ENCODE results near the gene DNAH3.
"Not testable (repeated sequence)": the region's sequence is repeated elsewhere in the genome, so short reads cannot be mapped to it uniquely, and the experiment has no call there.

DNAH3 gene

DNA sequence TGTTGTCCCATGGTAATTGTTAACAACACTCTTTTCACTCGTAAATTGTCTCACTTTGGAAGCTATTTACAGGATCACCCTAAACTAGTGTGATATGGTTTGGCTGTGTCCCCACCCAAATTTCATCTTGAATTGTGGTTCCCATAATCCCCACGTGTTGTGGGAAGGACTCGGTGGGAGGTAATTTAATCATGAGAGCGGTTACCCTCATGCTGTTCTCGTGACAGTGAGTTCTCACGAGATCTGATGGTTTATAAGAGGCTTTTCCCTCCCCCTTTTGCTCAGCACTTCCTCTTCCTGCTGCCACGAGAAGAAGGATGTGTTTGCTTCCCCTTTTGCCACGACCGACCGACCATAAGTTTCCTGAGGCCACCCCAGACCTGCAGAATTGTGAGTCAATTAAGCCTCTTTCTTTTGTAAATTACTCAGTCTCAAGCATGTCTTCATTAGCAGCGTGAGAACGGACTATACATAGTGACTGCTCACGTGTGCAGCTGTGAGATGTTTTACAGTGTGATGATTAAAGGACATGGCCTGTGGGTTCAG lies 34.4 kb downstream of the DNAH3 start:
- DNase-seq: peak; percentile 7

DNA sequence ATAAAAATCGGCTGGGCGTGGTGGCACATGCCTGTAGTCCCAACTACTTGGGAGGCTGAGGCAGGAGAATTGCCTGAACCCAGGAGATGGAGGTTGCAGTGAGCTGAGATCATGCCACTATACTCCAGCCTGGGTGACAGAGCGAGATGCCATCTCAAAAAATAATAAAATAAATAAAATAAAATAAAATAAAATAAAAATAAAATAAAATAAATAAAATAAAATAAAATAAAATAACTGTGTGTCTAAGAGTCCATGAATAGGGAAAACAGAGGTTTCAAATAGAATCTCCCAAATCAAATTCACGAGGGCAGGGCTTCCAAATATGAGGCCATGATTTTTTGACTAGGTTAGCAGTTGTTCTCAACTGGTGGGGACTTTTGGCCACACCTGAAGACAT lies 35.1 kb downstream of the DNAH3 start:
- not testable (repeated sequence) for DNase-seq

DNA sequence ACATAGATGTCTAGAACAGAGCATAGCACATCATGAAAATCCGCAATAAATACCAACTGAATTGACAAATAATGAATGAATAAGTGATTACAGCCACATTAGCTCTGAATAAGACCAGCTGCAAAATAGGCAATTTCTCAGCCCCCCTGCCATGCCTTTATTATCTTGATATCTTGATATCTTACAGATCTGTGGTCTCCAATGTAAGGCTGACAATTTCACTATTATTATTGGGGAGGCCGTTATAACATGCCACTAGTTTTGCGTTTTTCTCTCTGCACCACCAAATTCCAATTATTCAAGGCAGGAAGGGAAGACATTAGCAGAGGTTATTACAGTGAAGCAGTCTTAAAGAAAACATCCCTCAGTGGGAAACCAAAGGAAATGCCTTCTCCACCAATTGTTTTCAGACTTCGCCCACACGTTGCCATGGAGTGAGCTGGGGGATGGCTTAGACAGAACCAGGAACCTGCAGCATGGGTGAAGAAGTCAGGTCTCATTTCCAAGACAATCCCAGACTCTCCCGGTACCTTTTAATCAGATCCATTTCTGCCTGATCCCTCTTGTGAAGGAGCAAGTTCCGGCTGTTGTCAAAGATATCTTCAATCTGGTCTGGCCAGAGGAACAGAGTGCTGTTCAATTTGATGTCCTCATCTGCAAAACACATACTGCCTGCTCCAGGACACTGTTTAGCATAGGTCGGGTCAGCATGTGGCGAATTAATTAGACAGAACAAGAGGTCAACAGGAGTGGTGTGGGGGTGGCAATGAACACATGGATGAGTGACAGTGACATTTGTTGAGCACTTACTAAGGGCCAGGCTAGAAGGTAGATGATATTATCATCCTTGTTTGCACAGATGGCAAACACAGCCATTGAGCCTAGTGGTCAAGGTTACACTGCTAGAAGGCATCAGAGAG lies 46.4 kb downstream of the DNAH3 start:
- DNase-seq: no peak

DNA sequence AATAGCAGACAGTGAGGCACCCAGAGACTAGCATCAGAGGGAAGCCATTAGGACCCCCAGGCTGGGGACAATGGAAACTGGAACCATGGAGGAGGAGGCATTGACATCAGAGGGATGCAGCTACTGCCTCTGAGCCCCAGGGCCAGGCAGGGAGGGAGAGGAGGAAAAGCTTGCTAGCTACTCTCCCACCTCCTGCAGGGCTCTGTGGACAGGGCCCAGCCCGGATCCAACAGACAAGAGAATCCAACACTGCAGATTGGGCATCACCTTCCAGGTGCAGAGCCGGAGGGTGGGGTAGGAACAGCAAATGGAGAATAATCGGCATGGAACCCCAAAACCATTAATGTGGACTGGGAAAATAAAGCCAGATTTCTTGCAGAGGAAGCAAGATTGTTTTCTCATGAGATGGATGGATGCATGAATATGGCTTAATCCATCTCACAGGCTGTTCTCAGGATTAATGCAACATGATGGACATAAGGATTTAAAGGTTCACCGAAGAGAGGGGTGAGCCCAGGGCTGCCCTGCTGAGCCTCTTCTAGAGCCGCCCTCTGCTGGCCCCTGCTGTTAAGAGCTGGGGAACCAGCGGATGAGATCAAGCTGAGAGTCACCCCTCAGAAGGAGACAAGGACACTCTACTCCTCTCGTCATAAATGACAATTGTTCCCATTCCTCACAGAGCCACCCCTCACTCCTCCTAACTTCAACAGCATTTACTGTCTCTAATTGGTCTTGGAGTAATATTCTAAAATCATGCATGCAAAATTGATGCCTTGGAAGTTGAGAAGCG lies 48.8 kb downstream of the DNAH3 start:
- DNase-seq: peak; percentile 32

DNA sequence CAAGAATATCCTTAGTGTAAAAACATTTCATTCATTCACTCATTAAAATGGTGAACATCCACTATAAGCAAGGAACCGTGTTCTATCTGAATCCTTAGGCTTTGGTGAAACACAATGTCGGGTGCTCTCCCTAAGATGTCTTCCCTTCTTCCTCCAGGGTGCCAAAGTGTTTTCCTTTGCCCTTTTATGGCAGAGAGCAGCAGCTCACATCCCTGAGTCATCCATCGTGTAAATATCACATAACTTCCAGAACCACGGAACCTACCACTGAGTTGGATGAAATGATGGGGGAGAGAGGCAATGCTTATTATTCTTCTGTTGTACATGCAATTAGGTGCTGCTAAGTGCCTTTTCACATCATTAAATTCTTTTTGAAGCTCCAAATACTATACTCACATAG lies 50.2 kb downstream of the DNAH3 start:
- no peak for DNase-seq

DNA sequence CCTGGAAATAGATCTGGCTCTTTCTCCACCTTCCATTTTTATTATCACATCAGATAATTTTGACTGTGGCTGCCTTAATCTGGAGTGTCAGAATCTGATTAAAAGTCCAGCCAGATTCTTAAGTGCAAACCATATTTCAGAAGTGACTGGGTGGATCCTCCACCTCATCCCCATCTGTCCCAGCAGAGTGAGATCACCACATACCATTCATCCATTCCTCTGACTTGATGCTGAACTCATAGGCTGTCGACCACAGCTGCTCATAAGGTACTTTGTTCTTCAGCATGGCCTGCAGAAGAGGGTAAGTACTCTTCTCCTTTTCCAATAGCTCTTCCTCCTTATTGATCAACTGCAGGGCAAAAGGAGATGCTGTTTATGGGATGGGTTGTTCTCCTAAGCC lies 53.5 kb downstream of the DNAH3 start:
- DNase-seq: no peak

DNA sequence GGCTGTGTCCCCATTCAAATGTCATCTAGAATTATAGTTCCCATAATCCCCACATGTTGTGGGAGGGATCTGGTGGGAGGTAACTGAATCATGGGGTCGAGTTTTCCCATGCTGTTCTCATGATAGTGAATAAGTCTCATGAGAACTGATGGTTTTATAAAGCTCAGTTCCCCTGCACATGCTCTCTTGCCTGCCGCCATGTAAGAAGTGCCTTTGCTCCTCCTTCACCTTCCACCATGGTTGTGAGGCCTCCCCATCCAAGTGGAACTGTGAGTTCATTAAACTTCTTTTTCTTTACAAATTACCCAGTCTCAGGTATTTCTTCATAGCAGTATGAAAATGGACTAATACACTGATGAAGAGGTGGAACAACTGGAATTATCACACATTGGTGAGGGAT lies 55.9 kb downstream of the DNAH3 start:
- not testable (repeated sequence) for DNase-seq

DNA sequence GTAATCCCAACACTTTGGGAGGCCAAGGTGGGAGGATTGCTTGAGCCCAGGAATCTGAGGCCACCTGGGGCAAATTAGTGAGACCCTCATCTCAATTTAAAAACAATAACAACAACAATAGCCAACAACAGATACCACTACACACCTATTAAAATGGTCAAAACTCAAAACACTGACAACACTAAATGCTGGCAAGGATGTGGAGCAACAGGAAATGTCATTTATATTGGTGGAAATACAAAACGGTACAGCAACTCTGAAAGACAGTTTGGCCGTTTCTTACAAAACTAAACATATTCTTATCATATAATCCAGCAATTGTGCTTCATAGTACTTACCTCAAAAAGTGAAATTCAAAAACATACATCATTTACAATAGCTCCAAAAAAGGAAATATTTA lies 57.7 kb downstream of the DNAH3 start:
- no peak for DNase-seq

DNA sequence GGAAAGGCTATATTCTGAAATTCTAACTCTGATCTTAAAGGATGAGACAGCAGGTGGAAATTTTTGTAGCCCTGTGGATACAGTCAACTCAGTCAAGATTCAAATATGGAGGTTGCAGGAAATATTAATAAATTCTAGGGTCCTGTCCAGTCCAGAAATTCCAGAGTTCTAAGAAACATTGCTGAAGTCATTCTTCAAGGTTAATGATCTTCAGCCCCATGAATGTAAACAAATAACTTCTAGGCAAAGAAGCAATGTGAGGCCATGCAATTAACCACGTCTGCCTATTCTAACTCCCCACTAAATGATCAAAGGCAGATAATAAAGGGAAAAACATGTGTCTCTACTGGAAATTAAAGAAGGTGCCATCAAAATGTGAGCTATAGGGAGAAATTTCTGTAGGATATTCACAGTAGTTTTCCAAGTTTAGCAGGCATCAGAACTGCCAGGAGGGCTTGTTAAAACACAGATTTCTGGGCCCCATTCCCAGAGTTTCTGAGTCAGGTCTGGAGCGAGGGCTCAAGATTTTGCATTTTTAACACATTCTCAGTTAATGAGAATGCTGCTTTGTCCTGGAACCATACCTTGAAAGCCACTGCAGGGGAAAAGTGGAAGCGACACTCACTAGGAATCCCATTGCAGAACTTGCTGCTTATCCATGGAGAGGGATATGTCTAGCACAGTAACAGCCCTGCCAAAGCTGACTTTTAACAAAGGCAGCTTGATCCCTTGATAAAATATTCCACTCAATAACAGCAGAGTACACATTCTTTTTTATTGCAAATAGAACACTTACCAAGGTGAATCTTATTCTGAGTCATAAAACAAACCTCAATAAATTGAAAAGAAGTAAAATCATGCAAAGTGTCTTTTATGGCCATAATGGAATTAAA lies 61.8 kb downstream of the DNAH3 start:
- DNase-seq: no peak

DNA sequence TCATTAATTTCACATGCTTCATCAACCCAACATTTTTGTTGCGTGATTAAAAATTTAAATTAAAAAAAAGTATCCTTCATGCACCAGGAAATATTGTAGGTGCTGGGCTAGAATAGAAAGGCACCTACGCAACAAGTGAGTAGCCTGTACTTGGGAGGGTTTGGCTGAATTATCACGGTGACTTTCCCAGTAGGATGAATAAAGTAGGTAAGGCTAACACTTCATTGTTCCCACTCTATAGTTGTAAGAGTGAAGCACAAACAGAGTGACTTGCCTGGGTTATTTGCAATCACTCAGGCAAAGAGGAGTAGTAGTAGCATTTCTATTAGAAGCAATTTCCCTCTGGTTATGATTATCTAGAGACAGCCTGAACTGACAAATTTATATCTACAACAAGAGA lies 62.5 kb downstream of the DNAH3 start:
- DNase-seq: no peak

DNA sequence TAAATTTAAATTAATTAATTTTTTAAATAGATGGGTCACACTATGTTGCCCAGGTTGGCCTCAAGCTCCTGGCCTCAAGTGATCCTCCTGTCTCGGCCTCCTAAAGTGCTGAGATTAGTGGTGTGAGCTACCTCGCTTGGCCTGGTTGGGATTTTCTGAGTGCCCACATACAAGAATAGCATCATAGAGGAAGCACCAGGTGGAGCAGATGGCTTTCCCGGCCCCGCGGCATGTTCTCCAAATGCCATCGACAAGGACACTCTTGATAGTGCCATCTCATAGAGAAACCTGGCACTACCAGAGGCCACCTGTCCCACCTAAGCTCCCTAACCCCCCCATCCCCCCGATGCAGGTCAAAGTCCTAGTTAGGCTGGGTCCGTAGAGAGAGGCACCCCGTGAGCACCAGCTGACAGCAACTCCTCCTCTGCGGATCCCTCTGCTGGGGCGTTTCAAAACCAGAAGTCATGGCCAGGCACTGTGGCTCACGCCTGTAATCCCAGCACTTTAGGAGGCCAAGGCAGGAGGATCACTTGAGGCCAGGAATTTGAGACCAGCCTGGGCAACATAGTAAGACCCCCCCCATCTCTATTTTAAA lies 65.9 kb downstream of the DNAH3 start:
- DNase-seq: no peak

DNA sequence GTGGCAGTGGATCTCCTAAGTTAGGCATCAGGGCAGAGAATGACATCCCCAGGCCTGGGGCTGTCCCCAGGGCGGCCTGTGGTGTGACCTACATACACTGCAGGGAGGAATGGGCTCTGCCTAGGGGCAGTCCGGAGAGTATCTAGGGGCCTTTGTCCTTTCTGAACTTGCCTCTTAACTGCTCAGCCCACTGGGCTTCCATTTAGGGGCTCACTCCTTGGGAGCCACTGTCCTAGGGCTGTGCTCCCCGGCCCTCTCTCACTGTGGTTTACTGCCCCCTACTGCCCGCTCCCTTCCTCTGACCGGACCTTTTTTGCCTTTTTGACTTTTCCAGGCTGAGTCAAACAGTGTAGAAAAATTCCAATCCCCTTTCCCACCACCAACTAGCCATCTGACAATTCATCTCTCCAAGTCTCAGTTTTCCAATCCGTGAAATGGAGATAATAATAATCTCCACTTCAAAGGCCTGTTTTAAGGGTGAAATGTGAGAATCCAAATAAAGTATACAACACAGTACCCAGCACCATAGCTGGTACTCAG lies 66.8 kb downstream of the DNAH3 start:
- DNase-seq: peak; percentile 61

DNA sequence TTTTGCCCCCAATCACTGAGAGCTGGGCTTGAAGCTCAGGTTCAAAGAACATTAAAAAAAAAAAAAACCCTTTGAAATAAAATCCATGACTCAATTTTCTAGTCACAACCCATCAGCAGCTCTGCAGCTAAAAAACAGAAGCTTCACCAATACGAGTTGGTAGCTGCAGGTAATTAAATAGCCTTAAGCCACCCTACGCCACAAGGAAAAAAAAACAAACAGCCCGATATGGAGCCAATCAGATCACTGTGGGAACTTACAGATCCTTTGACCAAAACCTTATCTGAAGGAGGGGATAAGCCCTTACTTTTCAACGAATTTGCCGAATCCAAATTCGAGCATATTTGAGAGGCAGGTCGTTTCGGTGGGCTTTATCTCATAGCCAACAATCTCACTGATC lies 69.3 kb downstream of the DNAH3 start:
- no peak for DNase-seq

DNA sequence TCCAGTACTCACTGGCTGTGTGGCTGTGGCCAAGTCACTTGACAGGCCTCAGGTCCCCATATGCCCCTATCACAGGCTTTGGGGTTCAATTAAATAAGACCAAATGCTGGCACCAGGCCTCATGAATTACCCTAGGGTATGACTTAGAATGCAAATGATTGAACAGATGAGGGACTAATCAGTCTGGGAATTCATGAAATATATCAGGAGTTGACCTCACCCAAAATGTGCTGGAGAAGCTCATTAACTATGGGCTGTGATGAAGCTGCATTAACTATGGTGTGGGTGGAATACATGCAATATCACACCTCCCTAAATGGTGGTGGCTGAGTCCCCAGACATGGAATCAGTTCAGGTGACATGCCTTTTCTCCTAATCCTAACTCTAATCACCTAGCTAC lies 72.1 kb downstream of the DNAH3 start:
- DNase-seq: no peak

DNA sequence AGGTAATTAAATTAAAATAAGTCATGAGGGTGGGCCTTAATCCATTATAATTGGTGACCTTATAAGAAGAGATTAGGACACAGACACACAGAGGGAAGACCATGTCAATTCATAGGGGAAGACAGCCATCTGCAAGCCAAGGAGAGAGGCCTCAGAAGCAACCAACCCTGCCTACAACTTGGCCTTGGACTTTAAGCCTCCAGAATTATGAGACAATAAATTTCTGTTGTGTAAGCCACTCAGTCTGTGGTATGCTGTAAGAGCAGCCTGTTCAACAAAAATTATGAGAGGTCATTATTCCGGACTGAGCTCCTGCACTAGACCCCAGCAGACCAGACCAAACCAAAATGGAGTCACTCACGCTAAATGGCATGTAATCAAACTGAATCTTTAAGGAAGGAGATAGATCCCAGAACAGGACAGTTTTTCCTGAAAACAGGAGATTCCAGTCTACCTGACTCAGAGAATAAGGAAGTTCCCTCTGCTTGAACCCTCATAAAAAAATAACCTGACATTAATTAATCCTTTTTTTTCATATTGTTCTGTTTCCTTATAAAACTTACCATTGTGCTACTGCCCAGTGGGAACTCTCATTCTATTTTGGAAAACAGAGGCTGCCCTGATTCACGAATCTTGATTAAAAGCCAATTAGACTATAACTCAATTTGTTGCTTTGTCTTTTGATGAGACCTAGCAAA lies 74.3 kb downstream of the DNAH3 start:
- DNase-seq: no peak

DNA sequence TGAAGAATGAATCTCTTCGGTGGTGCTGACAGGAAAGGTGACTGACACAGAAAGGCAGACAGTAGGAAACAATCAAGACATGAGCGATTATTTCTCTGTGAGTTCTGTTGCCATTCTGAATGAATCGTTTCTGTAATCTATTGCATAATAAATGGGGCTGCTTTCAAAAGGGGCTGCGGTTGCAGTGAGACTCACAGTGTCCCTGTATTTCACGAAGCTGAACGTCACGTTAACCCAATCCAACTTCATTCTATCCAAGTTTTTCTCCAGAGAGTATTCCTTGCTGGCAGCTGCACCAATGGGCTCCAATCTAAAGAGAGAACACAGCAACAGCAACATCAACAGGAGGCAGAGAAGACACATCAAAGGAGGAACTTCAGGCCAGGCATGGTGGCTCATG lies 75.4 kb downstream of the DNAH3 start:
- DNase-seq: no peak

DNA sequence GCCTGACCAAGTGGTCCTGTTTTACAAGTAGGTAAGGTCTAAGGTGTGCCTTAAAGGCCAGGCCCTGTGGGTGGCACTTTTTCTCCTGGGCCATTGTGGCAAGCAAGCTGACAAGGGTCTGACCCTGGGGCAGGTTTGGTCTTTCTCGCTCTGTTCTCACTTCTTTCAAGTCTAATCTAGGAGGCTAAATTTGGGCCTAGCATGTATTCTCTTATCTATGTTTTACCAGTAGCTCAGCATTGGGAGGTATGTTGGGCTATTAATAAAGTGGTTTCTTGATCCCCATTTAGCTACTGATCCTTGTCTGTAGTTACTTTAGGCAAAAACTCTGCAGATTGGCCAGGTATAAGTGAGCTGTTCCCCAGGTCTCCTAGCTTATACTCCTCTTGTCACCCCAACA lies 77.7 kb downstream of the DNAH3 start:
- DNase-seq: no peak

DNA sequence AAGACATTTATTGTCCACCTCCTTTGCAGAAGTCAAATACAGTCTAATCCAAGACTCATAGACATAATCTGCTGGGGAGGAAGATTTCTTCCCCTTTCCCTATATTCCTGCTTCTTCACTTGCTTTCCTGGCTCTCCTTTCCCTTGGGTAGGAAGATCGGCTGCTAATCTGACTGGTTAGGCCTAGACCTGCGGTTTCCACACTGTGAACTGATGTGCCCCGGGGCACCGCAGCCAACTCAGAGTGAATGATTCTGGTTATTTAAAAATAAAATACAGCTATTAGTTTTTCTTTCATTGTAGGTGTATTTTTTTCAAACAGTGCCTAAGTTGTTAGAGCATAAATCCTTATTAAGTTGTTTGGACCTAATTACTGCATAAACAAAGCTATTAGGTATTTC lies 78.9 kb downstream of the DNAH3 start:
- DNase-seq: no peak

DNA sequence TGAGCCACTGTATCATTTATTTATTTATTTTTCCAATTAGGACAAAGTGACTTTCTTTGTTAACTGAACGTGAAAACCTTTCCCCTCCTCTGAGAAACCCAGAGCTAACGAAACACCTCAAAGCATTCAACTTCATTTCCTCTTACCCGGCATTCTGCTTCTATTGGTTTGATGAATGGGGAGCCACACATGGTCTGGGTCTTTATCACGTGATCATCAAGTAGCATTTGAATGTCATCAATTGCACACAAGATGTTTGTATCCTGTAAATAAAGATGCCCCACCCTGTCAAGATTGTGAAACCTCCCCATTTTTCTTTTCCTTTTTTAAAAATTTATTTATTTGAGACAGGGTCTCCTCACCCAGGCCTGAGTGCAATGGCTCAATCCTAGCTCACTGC lies 80.1 kb downstream of the DNAH3 start:
- no peak for DNase-seq

DNA sequence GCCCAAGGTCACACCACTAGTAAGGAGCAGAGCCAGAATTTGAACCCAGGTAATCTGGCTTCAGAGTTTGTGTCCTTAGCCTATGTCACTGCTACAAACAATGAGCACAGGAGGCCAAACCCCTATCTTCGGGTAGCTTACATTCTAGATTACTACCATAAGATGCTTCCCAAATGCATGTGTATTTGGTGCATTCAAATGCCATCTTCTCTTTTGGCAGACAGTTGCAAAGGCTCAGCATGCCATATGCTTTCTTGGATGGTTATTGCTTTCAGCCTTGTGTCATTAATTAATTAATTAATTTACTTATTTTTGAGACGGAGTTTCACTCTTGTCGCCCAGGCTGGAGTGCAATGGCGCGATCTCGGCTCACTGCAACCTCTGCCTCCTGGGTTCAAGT lies 80.7 kb downstream of the DNAH3 start:
- no peak for DNase-seq

DNA sequence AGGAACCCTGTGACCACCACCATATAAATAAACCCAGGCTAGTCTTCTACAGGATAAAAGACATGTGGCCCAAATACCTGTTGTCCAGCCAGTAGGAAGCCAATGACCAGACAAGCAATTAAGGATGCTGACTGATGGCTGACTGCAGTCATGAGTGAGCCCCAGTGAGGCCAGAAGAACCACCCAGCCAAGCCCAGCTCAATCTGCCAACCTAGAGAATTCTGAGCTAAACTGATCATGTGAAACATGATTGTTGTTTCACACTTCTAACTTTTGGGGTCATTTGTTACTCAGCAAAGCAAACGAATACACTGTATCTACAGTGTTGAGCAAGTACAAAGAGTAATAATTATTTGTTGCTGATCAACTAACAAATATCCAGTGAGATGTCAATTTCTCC lies 86.4 kb downstream of the DNAH3 start:
- DNase-seq: no peak

DNA sequence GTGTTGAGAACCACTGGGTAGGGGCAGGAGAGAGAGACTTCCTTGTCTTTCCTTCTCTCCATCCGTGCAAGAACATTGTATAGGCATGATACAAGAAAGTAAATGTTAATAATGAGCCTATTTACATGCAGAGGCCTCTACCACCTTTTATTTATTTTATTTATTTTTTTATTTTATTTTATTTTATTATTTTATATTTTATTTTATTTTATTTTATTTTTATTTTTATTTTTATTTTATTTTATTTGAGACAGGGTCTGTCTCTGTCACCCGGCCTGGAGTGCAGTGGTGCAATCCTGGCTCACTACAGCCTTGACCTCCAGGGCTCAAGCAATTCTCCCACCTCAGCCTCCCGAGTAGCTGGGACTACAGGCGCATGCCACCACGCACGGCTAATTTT lies 87.3 kb downstream of the DNAH3 start:
- DNase-seq: not testable (repeated sequence)
